ENCODE results near the gene SSTR5. TPM values are rescaled to one million over a fixed set of nuclear protein-coding genes. Genes with fewer than 3 reads are reported as not detected.

The SSTR5 gene
- total and polyA plus RNA-seq, 2 donors: 0.20 to 0.32 TPM

- H3K4me3 ChIP-seq (ENCODE audit: low read depth, low read length): no peak overlapping the region
- no peak for DNase-seq (ENCODE audit: extremely low spot score)
- H3K4me1 ChIP-seq (ENCODE audit: insufficient read depth): no peaks in the 10 kb centered on the region
- 73% methylated on average over 21 of the region's 21 CpGs for WGBS
- H3K36me3 ChIP-seq (ENCODE audit: insufficient read depth): no peaks in the 10 kb centered on the region
- no peak overlapping the region for H3K27ac ChIP-seq (ENCODE audit: low read depth)
Observed at GRCh38 chr16:1123525-1124230, 51.1 kb downstream of the SSTR5 start.

GRCh38 chr16:1124291-1124690, 51.7 kb downstream of the SSTR5 start:
- DNase-seq (ENCODE audit: extremely low spot score): no peak
- no peak overlapping the region for H3K27ac ChIP-seq (ENCODE audit: low read depth)
- H3K36me3 ChIP-seq (ENCODE audit: insufficient read depth): no peaks in the 10 kb centered on the region
- WGBS: 82% methylated on average over 18 of the region's 18 CpGs
- H3K4me1 ChIP-seq (ENCODE audit: insufficient read depth): no peaks in the 10 kb centered on the region
- no peak overlapping the region for H3K4me3 ChIP-seq (ENCODE audit: low read depth, low read length)

- DNase-seq (ENCODE audit: extremely low spot score): no peak
- H3K27ac ChIP-seq (ENCODE audit: low read depth): no peak overlapping the region
- no peaks in the 10 kb centered on the region for H3K4me1 ChIP-seq (ENCODE audit: insufficient read depth)
- no peaks in the 10 kb centered on the region for H3K36me3 ChIP-seq (ENCODE audit: insufficient read depth)
- no peak overlapping the region for H3K4me3 ChIP-seq (ENCODE audit: low read depth, low read length)
- 86% methylated on average over 11 of the region's 11 CpGs for WGBS
Observed at GRCh38 chr16:1124795-1125194, 52.2 kb downstream of the SSTR5 start.

GRCh38 chr16:1125471-1125870, 52.9 kb downstream of the SSTR5 start:
- peak; percentile 15 for DNase-seq (ENCODE audit: extremely low spot score)
- Histone ChIP-seq H3K4me1 (ENCODE audit: insufficient read depth) (no peaks in the 10 kb centered on the region), H3K4me3 (ENCODE audit: low read depth, low read length) (no peak overlapping the region), H3K27ac (ENCODE audit: low read depth) (no peak overlapping the region), H3K36me3 (ENCODE audit: insufficient read depth) (no peaks in the 10 kb centered on the region)
- 12% methylated on average over 18 of the region's 18 CpGs for WGBS

GRCh38 chr16:1126044-1126443, 53.5 kb downstream of the SSTR5 start:
- Histone ChIP-seq H3K4me1 (ENCODE audit: insufficient read depth) (no peaks in the 10 kb centered on the region), H3K4me3 (ENCODE audit: low read depth, low read length) (no peak overlapping the region), H3K36me3 (ENCODE audit: insufficient read depth) (no peaks in the 10 kb centered on the region), H3K27ac (ENCODE audit: low read depth) (no peak overlapping the region)
- DNase-seq (ENCODE audit: extremely low spot score): no peak
- 58% methylated on average over 17 of the region's 17 CpGs for WGBS

GRCh38 chr16:1126586-1126985, 54.0 kb downstream of the SSTR5 start:
- 49% methylated on average over 10 of the region's 10 CpGs for WGBS
- Histone ChIP-seq H3K4me1 (ENCODE audit: insufficient read depth) (no peaks in the 10 kb centered on the region), H3K4me3 (ENCODE audit: low read depth, low read length) (no peak overlapping the region), H3K27ac (ENCODE audit: low read depth) (no peak overlapping the region), H3K36me3 (ENCODE audit: insufficient read depth) (no peaks in the 10 kb centered on the region)
- no peak for DNase-seq (ENCODE audit: extremely low spot score)

GRCh38 chr16:1127101-1127500, 54.6 kb downstream of the SSTR5 start:
- DNase-seq (ENCODE audit: extremely low spot score): no peak
- no peaks in the 10 kb centered on the region for H3K36me3 ChIP-seq (ENCODE audit: insufficient read depth)
- H3K4me3 ChIP-seq (ENCODE audit: low read depth, low read length): no peak overlapping the region
- WGBS: 65% methylated on average over 16 of the region's 16 CpGs
- H3K4me1 ChIP-seq (ENCODE audit: insufficient read depth): no peaks in the 10 kb centered on the region
- no peak overlapping the region for H3K27ac ChIP-seq (ENCODE audit: low read depth)

- Histone ChIP-seq H3K36me3 (ENCODE audit: insufficient read depth) (no peaks in the 10 kb centered on the region), H3K4me3 (ENCODE audit: low read depth, low read length) (no peak overlapping the region), H3K27ac (ENCODE audit: low read depth) (no peak overlapping the region), H3K4me1 (ENCODE audit: insufficient read depth) (no peaks in the 10 kb centered on the region)
- 89% methylated on average over 31 of the region's 31 CpGs for WGBS
- no peak for DNase-seq (ENCODE audit: extremely low spot score)
Observed at GRCh38 chr16:1127971-1128715, 55.6 kb downstream of the SSTR5 start.

GRCh38 chr16:1129106-1129960, 56.8 kb downstream of the SSTR5 start:
- Histone ChIP-seq H3K36me3 (ENCODE audit: insufficient read depth) (no peaks in the 10 kb centered on the region), H3K4me1 (ENCODE audit: insufficient read depth) (no peaks in the 10 kb centered on the region), H3K27ac (ENCODE audit: low read depth) (no peak overlapping the region), H3K4me3 (ENCODE audit: low read depth, low read length) (no peak overlapping the region)
- no peak for DNase-seq (ENCODE audit: extremely low spot score)
- 92% methylated on average over 48 of the region's 48 CpGs for WGBS

- Histone ChIP-seq H3K4me1 (ENCODE audit: insufficient read depth) (no peaks in the 10 kb centered on the region), H3K4me3 (ENCODE audit: low read depth, low read length) (no peak overlapping the region), H3K36me3 (ENCODE audit: insufficient read depth) (no peaks in the 10 kb centered on the region), H3K27ac (ENCODE audit: low read depth) (no peak overlapping the region)
- no peak for DNase-seq (ENCODE audit: extremely low spot score)
- WGBS: 85% methylated on average over 8 of the region's 8 CpGs
Observed at GRCh38 chr16:1130382-1130781, 57.8 kb downstream of the SSTR5 start.

Other genes with a start within 250 kb of the SSTR5 start
- 9.8 TPM for gene LMF1, start 101.8 kb upstream of the SSTR5 start, total RNA-seq
- 16.8 TPM for gene LMF1, start 101.8 kb upstream of the SSTR5 start, polyA plus RNA-seq
- 12.4 TPM for gene SOX8, start 91.0 kb upstream of the SSTR5 start, total RNA-seq
- 2.7 TPM for gene SOX8, start 91.0 kb upstream of the SSTR5 start, polyA plus RNA-seq
- gene C1QTNF8, start 23.5 kb downstream of the SSTR5 start, total RNA-seq: not detected
- not detected for gene C1QTNF8, start 23.5 kb downstream of the SSTR5 start, polyA plus RNA-seq
- 10.6 TPM for gene CACNA1H, start 80.4 kb downstream of the SSTR5 start, total RNA-seq
- 151 TPM for gene CACNA1H, start 80.4 kb downstream of the SSTR5 start, polyA plus RNA-seq
- gene TPSG1, start 152.5 kb downstream of the SSTR5 start, total RNA-seq: not detected
- gene TPSG1, start 152.5 kb downstream of the SSTR5 start, polyA plus RNA-seq: 0.71 TPM
- 4.4 TPM for gene TPSB2, start 157.4 kb downstream of the SSTR5 start, total RNA-seq
- gene TPSB2, start 157.4 kb downstream of the SSTR5 start, polyA plus RNA-seq: 80.3 TPM
- 10.8 TPM for gene TPSAB1, start 168.0 kb downstream of the SSTR5 start, total RNA-seq
- 72.9 TPM for gene TPSAB1, start 168.0 kb downstream of the SSTR5 start, polyA plus RNA-seq
- gene TPSD1, start 183.3 kb downstream of the SSTR5 start, total RNA-seq: 1.1 TPM
- gene TPSD1, start 183.3 kb downstream of the SSTR5 start, polyA plus RNA-seq: 2.1 TPM
- gene UBE2I, start 236.9 kb downstream of the SSTR5 start, total RNA-seq: 41.9 TPM
- 84.1 TPM for gene UBE2I, start 236.9 kb downstream of the SSTR5 start, polyA plus RNA-seq